Measurements from ENCODE around the gene PGD. TPM values are rescaled to one million over a fixed set of nuclear protein-coding genes. Genes with fewer than 3 reads are reported as not detected.

Gene PGD
- total RNA-seq, 2 donors from 2014 or later, result 77.1 to 151 TPM

DNA sequence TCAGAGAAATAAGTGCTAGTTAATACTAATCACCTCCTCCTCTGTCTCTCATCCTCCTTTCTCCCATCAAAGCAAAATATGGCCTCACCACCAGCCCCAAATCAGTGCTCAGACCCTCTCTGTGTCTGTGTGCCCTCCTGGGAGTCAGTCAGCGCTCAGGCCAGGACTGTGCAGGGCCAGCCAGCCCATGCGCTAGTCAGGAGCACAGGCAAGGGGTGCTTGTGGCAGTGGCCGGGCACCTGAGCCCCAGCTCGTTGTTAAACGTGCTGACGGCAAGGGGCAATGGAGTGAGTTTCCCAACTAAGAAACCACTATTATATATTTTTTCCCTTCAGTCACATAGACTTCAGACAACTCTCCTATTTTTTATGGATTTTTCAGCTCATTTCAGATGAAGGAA is 19.2 kb upstream of the PGD start:
- Histone ChIP-seq H3K4me1 (replicated peaks) (no peaks in the 10 kb centered on the region), H3K27ac (no peak overlapping the region), H3K4me3 (no peak overlapping the region), H3K9me3 (no peaks in the 10 kb centered on the region), H3K27me3 (replicated peaks; ENCODE audit: insufficient read depth) (no peaks in the 10 kb centered on the region), H3K36me3 (peaks cover 0 to 2% of the 10 kb centered on the region in 2 donors)
- intact Hi-C loops (cut with DNase I), result no loop called here
- 94% methylated on average over 6 of the region's 6 CpGs for WGBS
- TF ChIP-seq POLR2AphosphoS5 (IDR thresholded peaks at IDR 0.05) (no peak), POLR2A (IDR thresholded peaks at IDR 0.05) (no peak)
- TF ChIP-seq, protein P1, sequence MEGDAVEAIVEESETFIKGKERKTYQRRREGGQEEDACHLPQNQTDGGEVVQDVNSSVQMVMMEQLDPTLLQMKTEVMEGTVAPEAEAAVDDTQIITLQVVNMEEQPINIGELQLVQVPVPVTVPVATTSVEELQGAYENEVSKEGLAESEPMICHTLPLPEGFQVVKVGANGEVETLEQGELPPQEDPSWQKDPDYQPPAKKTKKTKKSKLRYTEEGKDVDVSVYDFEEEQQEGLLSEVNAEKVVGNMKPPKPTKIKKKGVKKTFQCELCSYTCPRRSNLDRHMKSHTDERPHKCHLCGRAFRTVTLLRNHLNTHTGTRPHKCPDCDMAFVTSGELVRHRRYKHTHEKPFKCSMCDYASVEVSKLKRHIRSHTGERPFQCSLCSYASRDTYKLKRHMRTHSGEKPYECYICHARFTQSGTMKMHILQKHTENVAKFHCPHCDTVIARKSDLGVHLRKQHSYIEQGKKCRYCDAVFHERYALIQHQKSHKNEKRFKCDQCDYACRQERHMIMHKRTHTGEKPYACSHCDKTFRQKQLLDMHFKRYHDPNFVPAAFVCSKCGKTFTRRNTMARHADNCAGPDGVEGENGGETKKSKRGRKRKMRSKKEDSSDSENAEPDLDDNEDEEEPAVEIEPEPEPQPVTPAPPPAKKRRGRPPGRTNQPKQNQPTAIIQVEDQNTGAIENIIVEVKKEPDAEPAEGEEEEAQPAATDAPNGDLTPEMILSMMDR (IDR thresholded peaks at IDR 0.05), result no peak
- DNase-seq (ENCODE audit: low spot score), result no peak

DNA sequence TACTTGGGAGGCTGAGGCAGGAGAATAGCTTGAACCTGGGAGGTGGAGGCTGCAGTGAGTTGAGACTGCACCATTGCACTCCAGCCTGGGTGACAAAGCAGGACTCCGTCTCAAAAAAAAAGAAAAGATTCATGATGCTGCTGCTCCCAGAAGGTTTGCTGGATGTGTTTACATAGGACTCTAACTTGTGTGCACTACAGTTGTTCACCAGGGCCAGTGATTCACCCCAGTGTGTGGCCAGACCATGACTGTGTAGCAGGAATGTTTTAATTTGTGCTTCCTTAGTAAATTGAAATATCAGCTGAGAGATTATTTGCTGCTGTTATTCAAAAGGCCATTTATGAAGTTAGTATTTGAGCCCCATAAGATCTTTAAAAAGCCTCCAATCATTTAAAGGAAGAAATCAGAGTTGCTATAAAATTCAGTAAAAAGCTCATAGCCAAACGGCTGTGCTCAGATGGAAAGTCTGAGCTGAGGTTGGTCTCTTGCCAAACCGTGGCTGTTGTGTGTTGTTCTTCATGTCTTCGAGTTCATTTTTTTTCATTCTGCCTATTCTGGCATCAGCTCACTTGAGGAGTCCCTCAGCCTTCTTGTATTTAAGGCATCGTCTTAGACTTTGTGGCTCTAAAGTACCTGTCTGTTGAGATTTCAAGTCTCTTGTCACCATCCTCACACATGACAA is 18.1 kb upstream of the PGD start:
- H3K9me3 ChIP-seq, result no peaks in the 10 kb centered on the region
- no peaks in the 10 kb centered on the region for H3K4me1 ChIP-seq (replicated peaks)
- no peak overlapping the region for H3K27ac ChIP-seq
- H3K4me3 ChIP-seq, result no peak overlapping the region
- no peaks in the 10 kb centered on the region for H3K36me3 ChIP-seq
- no peak for DNase-seq (ENCODE audit: low spot score)
- TF ChIP-seq POLR2AphosphoS5 (IDR thresholded peaks at IDR 0.05) (no peak), POLR2A (IDR thresholded peaks at IDR 0.05) (no peak)
- TF ChIP-seq, protein P1 (IDR thresholded peaks at IDR 0.05), result no peak
- WGBS, result 46% methylated on average over 5 of the region's 5 CpGs
- no peaks in the 10 kb centered on the region for H3K27me3 ChIP-seq (replicated peaks; ENCODE audit: insufficient read depth)
- intact Hi-C loops (cut with DNase I), result no loop called here

DNA sequence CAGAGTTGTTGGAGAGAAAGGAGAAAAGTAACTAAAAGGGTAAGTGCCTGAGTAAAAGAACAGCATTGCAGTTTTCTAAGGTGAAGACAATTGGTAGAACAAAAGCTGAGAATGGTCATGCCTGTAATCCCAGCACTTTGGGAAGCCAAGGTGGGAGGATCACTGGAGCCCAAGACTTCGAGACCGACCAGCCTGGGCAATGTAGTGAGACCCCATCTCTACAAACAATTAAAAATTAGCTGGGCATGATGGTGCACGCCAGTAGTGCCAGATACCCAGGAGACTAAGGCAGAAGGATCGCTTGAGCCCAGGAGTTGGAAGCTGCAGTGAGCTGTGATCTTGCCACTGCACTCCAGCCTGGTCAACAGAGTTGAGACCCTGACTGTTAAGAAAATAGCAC is 15.2 kb upstream of the PGD start:
- H3K4me3 ChIP-seq, result no peak overlapping the region
- no peaks in the 10 kb centered on the region for H3K36me3 ChIP-seq
- intact Hi-C loops (cut with DNase I), result no loop called here
- WGBS, result 96% methylated on average over 4 of the region's 4 CpGs
- H3K9me3 ChIP-seq, result no peaks in the 10 kb centered on the region
- H3K27ac ChIP-seq, result no peak overlapping the region
- no peaks in the 10 kb centered on the region for H3K27me3 ChIP-seq (replicated peaks; ENCODE audit: insufficient read depth)
- TF ChIP-seq, protein P1 (IDR thresholded peaks at IDR 0.05), result no peak
- TF ChIP-seq POLR2A (IDR thresholded peaks at IDR 0.05) (no peak), POLR2AphosphoS5 (IDR thresholded peaks at IDR 0.05) (no peak)
- DNase-seq (ENCODE audit: low spot score), result no peak
- no peaks in the 10 kb centered on the region for H3K4me1 ChIP-seq (replicated peaks)

DNA sequence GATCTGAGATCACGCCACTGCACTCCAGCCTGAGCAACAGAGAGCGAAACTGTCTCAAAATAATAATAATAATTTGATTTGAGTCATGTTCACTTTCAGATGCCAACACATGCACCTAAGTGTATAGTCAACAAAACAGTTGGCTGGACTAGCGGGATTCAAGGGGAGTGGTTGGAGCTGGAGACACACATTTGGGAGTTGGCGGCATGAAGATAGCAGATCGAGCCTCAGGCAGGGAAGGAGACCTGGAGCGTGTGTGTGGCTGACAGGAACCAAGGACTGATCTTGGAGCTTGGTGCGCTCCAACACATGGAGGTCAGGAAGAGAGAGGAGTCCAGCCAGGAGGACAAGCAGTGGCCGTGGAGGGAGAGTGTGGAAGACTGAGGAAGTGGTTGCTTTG is 14.6 kb upstream of the PGD start:
- H3K4me1 ChIP-seq (replicated peaks), result no peaks in the 10 kb centered on the region
- 91% methylated on average over 8 of the region's 8 CpGs for WGBS
- no peak overlapping the region for H3K27ac ChIP-seq
- no peak for DNase-seq (ENCODE audit: low spot score)
- H3K9me3 ChIP-seq, result no peaks in the 10 kb centered on the region
- intact Hi-C loops (cut with DNase I), result no loop called here
- H3K36me3 ChIP-seq, result no peaks in the 10 kb centered on the region
- no peak overlapping the region for H3K4me3 ChIP-seq
- TF ChIP-seq POLR2AphosphoS5 (IDR thresholded peaks at IDR 0.05), result no peak
- TF ChIP-seq, protein P1 (IDR thresholded peaks at IDR 0.05), result no peak
- no peak for TF ChIP-seq POLR2A (IDR thresholded peaks at IDR 0.05)
- no peaks in the 10 kb centered on the region for H3K27me3 ChIP-seq (replicated peaks; ENCODE audit: insufficient read depth)

All from prostate gland (tissue), 2 donors.